Caki2 (cell line): ENCODE measurements around the gene MRPS11. TPM values are rescaled to one million over a fixed set of nuclear protein-coding genes. Genes with fewer than 3 reads are reported as not detected.
"Not testable (repeated sequence)": the region's sequence is repeated elsewhere in the genome, so short reads cannot be mapped to it uniquely, and the experiment has no call there.

Experiments
- DNase-seq: peaks from one replicate; pipeline ENCODE4 v3.0.0-alpha.2; 2015; ENCODE audit warnings: low read depth
- in situ Hi-C: cut with HindIII; loops from 2 replicates; pipeline ENCODE4 v1.10.0; 2016; ENCODE audit warnings: low sequenced_read_pairs, low pct_unique_long_range_greater_than_20kb, mixed read lengths
- total RNA-seq: library from RNA; depleted of rRNA; stranded (reverse); fragments of >200 nt; shearing (Covaris generic); gene quantifications from 2 replicates; pipeline ENCODE4 v1.2.3, GENCODE V29; 2014; ENCODE audit warnings: low replicate concordance; rRNA removed

Gene MRPS11
- total RNA-seq, 1 experiment from 2014 or later: 70.5 TPM

DNA sequence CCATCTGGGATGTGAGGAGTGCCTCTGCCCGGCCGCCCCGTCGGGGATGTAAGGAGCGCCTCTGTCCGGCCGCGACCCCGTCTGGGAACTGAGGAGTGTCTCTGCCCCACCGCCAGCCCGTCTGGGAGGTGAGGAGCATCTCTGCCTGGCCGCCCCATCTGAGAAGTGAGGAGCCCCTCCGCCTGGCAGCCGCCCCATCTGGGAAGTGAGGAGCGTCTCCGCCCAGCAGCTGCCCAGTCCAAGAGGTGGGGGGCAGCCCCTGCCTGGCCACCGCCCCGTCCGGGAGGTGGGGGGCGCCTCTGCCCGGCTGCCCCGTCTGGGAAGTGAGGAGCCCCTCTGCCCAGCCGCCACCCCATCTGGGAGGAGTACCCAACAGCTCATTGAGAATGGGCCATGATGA lies 56.6 kb downstream of the MRPS11 start:
- DNase-seq, in situ Hi-C loops: not testable (repeated sequence)

DNA sequence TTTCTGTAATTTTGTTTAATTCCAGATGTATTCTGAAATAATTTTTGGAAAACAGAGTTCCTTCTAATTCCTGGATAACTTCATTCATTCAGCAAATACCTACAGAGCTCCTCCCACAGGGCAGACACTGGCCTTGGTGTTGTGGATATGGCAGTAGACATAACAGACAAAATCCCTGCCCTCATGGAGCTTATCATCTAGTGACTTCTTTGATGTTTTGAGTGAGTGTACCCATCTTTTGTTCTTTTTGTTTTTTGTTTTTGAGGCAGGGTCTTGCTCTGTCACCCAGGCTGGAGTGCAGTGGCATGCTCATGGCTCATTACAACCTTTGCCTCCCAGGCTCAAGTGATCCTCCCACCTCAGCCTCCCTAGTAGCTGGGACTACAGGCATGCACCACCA lies 57.9 kb downstream of the MRPS11 start:
- in situ Hi-C loops: no loop called here
- DNase-seq: no peak

DNA sequence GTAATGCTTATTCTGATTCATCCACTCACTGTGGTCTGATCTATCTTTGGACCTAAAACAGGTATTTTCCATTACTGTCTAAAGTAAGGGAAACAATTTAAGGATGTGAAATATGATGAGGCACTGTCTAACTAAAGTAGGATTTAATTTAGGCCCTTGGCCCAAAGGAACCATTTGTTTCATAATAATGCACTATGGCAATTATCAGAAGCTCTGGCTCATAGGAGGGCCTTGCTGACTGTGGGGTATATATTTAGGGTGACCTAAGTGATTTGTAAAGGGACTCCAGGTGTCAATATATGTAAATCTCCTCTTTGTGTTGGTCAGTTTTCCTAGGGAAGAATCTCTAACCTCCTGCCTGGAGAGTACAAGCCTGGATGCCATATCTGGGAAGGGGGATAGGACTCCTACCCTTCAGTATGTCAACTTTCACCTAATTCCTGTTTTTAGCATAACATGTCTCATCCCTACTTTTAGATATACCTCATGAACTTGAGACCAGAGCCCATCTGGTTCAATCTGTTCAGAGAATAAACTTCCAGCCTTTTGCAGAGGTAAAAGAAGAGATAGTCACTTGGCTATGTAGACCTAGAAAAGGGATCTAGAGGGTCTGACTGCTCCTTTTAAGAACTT lies 58.9 kb downstream of the MRPS11 start:
- in situ Hi-C loops: no loop called here
- no peak for DNase-seq

DNA sequence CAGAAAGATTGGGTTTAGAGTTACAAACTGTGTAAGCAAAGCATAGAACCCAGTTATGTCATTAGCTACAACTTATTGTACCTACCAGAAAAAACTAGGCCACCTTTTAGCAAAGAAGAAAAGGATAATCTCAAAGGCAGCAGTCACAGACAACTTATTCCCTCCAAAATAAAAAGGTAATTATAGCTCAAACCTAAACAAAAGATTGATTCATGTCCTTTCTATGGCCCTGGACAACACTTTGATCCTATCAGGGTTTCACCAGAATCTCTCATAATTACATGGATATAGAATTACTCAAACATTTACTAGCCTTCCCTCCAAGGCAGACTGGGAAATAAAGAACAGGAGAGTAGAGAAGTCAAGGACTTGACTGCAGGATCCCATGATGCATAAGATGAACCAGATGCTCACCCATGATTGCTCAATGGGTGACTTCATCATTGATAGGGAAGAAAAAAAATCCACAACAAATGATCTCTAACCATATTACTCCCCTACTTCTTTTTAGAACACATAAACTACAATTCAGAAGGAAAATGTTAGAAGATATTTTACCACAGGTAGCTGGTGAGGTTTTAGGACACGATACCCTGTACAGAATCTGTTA lies 61.6 kb downstream of the MRPS11 start:
- no peak for DNase-seq
- in situ Hi-C loops: no loop called here

Other genes with a start within 250 kb of the MRPS11 start
- not detected in 2 replicates for gene NTRK3, start 211.0 kb upstream of the MRPS11 start, total RNA-seq
- 38.5 and 53.3 TPM in 2 replicates for gene MRPL46, start 320 bp upstream of the MRPS11 start, total RNA-seq
- gene DET1, start 79.0 kb downstream of the MRPS11 start, total RNA-seq: 3.0 and 3.8 TPM in 2 replicates
- 59.0 and 68.3 TPM in 2 replicates for gene AEN, start 153.6 kb downstream of the MRPS11 start, total RNA-seq
- 0.75 and 7.2 TPM in 2 replicates for gene ISG20, start 171.3 kb downstream of the MRPS11 start, total RNA-seq